Kidney capillary endothelial cell (primary cell): Measurements from ENCODE around the gene NT5C.
"Not testable (repeated sequence)": the region's sequence is repeated elsewhere in the genome, so short reads cannot be mapped to it uniquely, and the experiment has no call there.

Source experiments
- DNase-seq: peaks from one replicate; pipeline ENCODE4 v3.0.0-alpha.2; 2018; ENCODE audit warnings: low spot score

Gene NT5C

GRCh38 chr17:75131278-75132017 is at the start of gene NT5C:
Gene NT5C (minus strand): TSS chr17:75131742. CDS start chr17:75131707, 35 bp downstream.
- peak; percentile 57 for DNase-seq

GRCh38 chr17:75181110-75181509 is 49.6 kb upstream of the NT5C start:
- DNase-seq = no peak

GRCh38 chr17:75178453-75178852 is 46.9 kb upstream of the NT5C start:
- DNase-seq = no peak

DNA sequence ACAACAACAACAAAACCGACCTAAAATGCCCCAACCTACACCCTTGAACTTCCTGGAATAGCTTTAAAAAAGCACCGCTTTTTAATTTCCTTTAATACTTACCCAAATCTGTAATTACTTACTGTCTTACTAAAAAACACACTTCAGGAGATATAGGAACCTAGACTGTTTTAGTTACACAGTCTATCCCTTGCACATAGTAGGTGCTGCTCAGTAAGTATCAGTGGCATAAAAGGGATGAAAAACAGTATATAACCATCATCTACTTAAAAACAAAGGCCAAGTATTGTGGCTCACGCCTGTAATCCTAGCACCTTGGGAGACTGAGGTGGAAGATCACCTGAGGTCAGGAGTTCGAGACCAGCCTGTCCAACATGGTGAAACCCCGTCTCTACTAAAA is 45.1 kb upstream of the NT5C start:
- no peak for DNase-seq

DNA sequence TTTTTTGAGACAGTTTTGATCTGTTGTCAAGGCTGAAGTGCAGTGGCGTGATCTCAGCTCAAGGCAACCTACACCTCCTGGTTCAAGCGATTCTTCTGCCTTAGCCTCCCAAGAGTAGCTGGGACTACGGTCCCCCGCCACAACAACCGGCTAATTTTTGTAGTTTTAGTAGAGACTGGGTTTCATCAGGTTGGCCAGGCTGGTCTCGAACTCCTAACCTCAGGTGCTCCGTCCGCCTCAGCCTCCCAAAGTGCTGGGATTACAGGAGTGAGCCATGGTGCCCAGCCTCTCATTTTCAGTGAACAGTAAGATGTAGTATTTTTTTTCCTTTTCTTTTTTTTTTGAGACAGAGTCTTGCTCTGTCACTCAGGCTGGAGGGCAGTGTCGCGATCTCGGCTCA is 43.5 kb upstream of the NT5C start:
- no peak for DNase-seq

DNA sequence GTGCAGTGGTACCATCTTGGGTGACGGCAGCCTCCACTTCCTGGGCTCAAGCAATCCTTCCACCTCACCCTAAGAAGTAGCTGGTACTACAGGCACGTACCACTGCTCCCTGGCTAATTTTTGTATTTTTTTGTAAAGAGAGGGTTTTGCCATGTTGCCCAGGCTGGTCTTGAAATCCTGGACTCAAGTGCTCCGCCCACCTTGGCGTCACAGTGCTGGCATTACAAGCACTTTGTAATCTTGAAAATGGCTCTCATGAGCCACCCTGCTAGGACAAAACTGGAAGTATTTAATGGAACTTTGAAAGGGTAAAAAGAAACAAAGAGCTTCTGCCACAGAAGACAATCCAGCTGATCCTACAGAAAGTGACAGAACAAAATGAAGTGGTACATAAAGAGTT is 42.0 kb upstream of the NT5C start:
- no peak for DNase-seq

GRCh38 chr17:75168998-75169397 is 37.5 kb upstream of the NT5C start:
- no peak for DNase-seq

DNA sequence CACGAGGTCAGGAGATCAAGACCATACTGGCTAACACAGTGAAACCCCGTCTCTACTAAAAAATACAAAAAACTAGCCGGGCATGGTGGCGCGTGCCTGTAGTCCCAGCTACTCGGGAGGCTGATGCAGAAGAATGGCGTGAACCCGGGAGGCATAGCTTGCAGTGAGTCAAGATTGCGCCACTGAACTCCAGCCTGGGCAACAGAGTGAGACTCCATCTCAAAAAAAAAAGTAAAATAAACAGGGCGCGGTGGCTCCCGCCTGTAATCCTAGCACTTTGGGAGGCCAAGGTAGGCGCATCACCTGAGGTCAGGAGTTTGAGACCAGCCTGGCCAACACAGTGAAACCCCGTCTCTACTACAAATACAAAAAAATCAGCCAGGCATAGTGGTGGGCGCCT is 33.1 kb upstream of the NT5C start:
- DNase-seq = not testable (repeated sequence)

DNA sequence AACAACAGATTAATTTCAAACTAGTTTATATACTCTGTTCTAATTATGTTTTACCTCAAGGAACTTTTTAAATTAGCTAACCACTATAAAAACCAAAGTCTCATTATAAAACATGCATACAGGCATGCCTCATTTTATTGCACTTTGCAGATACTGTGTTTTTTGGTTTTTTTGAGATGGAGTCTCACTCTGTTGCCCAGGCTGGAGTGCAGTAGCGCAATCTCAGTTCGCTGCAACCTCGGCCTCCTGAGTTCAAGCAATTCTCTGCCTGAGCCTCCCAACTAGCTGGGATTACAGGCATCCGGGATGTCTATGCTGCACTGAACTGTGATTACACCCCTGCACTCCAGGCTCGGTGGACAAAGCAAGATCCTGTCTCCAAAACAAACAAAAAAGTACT is 31.5 kb upstream of the NT5C start:
- DNase-seq = no peak

DNA sequence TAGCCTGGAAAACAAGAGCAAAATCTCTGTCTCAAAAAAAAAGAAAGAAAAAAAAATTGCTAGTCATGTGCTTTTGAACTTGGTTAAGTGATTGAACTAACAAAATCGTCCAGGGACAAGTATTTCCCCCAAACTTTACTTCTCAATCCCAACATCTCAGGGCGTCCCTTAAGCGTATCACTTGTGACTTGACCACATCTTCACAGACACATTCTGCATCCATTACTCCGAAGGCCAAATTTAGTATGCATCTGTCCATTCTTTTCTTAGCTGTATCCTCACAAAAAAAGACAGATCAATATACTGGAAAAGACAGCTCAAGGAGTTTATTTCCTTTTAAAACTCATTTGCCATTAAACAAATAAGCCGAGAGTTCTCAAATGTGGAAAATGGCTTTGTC is 28.7 kb upstream of the NT5C start:
- no peak for DNase-seq

DNA sequence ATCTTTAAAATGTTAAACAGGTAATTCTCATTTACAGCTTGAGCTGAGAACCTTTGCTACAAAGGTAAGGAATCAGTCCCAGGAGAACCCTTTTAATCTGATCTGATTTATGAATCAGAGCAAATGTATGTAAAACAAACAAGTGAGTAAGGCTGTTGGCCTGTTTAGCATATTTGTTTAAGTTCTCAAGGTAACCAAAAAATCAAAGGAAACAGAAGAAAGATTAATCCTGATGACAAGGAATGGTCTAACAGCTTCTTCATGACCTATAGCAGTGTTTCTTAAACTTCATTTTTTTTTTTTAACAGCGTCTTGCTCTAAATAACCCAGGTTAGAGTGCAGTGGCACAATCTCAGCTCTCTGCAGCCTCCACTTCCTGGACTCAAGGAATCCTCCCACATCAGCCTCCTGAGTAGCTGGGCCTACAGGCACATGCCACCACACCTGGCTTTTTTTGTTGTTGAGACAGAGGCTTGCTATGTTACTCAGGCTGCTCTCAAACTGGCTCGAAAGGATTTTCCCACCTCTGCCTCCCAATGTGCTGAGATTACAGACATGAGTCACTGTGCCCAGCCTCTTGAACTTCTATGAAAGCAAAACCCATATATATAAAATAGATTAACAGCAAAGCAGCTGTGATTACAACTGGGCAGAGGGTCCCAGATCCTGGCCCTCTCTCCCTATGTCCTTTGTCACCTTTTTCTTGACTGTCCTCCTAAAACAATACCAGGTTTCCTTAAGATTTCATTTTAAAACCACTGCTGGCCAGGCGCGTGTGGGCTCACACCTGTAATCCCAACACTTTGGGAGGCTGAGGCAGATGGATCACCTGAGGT is 27.9 kb upstream of the NT5C start:
- no peak for DNase-seq

- DNase-seq = not testable (repeated sequence)
Observed at GRCh38 chr17:75158480-75158879, 26.9 kb upstream of the NT5C start.

- DNase-seq = no peak
Observed at GRCh38 chr17:75155191-75155601, 23.7 kb upstream of the NT5C start.

GRCh38 chr17:75154195-75155106 is 22.9 kb upstream of the NT5C start, which contains the start of gene JPT1:
Gene JPT1 (minus strand): TSS chr17:75154512. CDS start chr17:75154397, 115 bp downstream.
- DNase-seq = peak; percentile 99

DNA sequence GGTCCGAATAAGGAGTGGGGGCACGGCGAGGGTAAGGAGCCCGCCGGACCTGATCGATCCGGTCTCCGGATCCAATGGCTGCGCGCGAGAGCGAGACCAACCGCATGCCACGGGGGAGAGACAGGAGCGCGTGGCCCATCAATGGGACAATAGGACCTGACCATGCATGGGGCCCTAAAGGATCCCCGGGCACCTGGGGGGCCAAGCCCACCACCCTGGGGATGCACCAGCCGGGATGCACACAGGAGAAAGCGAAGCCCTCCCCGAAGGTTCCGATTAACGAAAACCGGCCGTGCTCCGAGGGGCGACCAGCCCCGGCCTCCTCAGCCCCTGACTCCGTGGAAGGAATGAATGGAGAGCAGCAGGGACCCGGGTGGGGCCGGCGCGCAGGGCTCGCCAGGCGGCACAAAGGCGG is 22.2 kb upstream of the NT5C start:
- DNase-seq = no peak

DNA sequence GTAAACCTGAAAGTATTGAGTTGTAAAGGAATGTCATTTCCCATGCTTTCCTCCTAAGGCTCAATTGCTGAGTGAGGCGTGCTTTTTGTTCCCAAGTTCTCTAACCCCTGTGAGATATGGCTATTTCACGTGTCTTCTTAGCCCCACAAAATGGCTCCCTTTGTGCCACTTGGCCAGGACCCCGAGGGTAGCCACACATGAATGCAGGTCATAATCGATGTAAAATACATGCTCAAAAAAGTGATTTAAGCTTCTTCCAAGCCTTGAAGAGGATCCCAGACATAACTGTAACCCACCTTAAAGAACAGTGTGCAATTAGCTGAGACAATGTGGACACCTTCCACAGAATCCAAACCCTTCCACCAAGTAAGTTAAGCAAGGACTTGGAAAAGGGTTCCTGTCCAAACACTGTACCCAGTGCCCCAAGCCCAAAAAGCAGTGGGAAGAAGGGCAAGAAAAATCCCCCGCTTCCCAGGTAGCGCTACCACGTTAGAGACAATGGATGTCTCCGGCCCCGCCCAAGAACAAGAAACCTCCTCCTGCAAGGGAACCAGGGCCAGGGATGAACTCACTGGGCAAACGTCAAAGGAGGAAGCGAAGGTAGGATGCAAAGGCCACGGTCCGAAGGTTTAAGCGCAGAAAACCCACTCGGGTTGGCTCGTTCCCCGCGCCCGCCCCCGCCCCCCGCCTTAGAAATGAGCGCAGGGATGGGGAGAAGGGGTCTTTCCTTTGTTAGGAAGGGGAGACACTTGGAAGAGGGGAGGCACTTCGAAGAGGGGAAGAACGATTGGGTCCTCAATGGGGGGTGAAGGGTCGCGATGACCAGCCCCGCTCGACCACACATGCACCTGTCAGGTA is 21.6 kb upstream of the NT5C start:
- DNase-seq = peak; percentile 45

DNA sequence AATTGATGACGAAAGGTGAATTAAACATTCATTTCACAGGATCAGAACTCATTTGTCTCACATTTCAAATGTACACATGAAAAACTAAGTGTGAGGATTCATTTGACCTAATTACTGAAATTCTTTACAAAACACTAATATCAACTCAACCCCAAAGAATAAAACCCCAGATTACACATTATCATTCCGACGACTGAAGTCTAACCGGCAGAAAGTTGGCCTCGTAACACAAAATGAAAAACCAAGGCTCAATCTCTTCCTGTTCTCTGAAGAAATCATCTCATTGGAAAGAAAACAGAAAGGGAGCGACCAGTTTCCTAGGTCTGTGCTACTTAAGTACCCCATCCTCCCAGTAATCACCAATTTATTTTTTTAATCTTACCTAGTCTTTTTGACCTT is 21.0 kb upstream of the NT5C start:
- DNase-seq = no peak

- DNase-seq = no peak
Observed at GRCh38 chr17:75151930-75152329, 20.4 kb upstream of the NT5C start.

DNA sequence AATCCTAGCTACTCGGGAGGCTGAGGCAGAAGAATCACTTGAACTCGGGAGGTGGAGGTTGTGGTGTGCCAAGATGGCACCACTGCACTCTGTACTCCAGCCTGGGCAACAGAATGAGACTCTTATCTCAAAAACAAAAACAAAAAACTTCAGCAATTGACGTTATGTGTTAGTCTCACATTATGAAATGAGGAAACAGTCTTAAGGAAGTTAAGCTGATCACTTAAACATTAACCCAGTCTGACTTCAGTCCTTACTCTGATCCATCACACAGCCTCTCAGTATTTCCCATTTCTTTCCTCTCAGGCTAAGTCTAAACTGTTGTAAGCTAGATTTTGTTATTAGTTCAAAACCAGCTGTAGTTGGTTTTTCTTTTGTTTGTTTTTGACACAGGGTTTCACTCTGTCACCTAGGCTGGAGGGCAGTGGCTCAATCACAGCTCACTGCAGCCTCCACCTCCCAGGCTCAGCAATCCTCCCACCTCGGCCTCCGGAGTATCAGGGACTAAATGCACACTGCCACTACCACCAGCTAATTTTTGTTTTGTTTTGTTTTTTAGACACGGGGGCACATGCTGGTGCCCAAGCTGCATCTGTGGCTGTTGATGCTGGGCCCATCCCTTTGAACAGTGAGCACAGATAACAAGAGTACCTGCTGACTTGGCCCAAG is 16.5 kb upstream of the NT5C start:
- no peak for DNase-seq

DNA sequence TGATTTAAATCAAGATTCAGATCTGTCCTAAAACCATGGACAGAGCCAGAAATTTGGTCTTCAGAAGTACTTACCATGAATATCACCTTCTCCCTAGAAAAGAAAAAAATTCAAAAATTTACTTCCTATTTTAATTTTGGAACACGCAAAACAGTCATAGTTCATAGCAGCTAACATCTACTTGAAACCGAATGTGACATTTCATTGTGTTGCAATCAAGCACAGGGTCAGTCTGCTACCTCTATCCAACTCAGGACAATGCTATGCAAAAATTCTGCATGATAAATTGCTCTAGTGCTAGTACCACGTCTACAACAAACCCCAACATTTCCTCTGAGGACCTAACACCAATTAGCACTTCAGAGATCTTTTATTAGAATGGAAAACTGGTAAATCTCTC is 15.1 kb upstream of the NT5C start:
- DNase-seq = no peak
